Lower leg skin (tissue), 3 donors: ENCODE data around the gene NANS.
"Not testable (repeated sequence)": the region's sequence is repeated elsewhere in the genome, so short reads cannot be mapped to it uniquely, and the experiment has no call there.

Experiments used
- POLR2A ChIP-seq, 2 donors: fragments of 450-650 bp; IDR thresholded peaks; one replicate each; pipeline ENCODE4 v1.6.1; 2016 to 2017; ENCODE audit warnings: antibody characterized with exemption in 2 of 2, mild to moderate bottlenecking in 1 of 2, moderate library complexity in 1 of 2
- TF ChIP-seq, protein P1 (sequence below), 3 donors: fragments of 450-650 bp; IDR thresholded peaks; one replicate each; pipeline ENCODE4 v1.5.1; 2016; ENCODE audit warnings: antibody characterized with exemption in 3 of 3, mild to moderate bottlenecking in 3 of 3, moderate library complexity in 2 of 3

DNA sequence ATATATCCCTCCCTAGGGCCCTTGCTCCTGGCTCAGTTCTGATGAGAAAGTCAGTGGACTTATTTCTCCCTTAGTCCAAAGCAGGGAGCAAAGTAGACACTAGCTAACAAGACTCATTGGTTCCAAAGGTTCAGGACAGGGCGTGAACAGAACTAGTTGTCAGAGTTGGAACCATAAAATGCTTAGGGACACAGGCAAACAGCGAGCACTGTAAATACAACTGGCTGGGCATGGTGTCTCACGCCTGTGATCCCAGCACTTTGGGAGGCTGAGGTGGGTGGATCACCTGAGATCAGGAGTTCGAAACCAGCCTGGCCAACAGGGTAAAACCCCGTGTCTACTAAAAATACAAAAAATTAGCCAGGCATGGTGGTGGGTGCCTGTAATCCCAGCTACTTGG is 36.7 kb upstream of the NANS start:
- TF ChIP-seq, protein P1, sequence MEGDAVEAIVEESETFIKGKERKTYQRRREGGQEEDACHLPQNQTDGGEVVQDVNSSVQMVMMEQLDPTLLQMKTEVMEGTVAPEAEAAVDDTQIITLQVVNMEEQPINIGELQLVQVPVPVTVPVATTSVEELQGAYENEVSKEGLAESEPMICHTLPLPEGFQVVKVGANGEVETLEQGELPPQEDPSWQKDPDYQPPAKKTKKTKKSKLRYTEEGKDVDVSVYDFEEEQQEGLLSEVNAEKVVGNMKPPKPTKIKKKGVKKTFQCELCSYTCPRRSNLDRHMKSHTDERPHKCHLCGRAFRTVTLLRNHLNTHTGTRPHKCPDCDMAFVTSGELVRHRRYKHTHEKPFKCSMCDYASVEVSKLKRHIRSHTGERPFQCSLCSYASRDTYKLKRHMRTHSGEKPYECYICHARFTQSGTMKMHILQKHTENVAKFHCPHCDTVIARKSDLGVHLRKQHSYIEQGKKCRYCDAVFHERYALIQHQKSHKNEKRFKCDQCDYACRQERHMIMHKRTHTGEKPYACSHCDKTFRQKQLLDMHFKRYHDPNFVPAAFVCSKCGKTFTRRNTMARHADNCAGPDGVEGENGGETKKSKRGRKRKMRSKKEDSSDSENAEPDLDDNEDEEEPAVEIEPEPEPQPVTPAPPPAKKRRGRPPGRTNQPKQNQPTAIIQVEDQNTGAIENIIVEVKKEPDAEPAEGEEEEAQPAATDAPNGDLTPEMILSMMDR (IDR thresholded peaks at IDR 0.05), result not testable (repeated sequence)
- not testable (repeated sequence) for TF ChIP-seq POLR2A (IDR thresholded peaks at IDR 0.05)
